HL-60/S4 treated with retinoic acid at 250 ng/mL for 4 days and 3 days (cell line): ENCODE measurements around the gene EXOG.

Source experiments
- in situ Hi-C: fragments of 300-500 bp; cut with MboI; formaldehyde crosslinking; loops from 2 replicates; pipeline ENCODE4 v1.7.0; 2022; ENCODE audit warnings: low sequenced_read_pairs

The EXOG gene

GRCh38 chr3:38496131-38496910, at the start of gene EXOG:
TSS of gene EXOG (plus strand) at chr3:38496340. CDS start at chr3:38496368, 28 bp downstream.
- in situ Hi-C loops: no loop called here

- in situ Hi-C loops: no loop called here
Measured at GRCh38 chr3:38446812-38447211, 49.3 kb upstream of the EXOG start.

GRCh38 chr3:38450853-38451252, 45.3 kb upstream of the EXOG start:
- in situ Hi-C loops: no loop called here

- in situ Hi-C loops: no loop called here
Measured at GRCh38 chr3:38453075-38453912, 42.8 kb upstream of the EXOG start, which contains the start of gene ACVR2B. TSS of gene ACVR2B (plus strand) at chr3:38453890. CDS start at chr3:38454323, 433 bp downstream.

GRCh38 chr3:38453913-38454177, 42.3 kb upstream of the EXOG start:
- in situ Hi-C loops: no loop called here

GRCh38 chr3:38454178-38454883, 41.8 kb upstream of the EXOG start:
- in situ Hi-C loops: no loop called here

GRCh38 chr3:38454884-38455638, 41.1 kb upstream of the EXOG start:
- in situ Hi-C loops: no loop called here

- in situ Hi-C loops: no loop called here
Measured at GRCh38 chr3:38455639-38456430, 40.3 kb upstream of the EXOG start.

GRCh38 chr3:38457111-38458003, 38.8 kb upstream of the EXOG start:
- in situ Hi-C loops: no loop called here

- in situ Hi-C loops: no loop called here
Measured at GRCh38 chr3:38458796-38459498, 37.2 kb upstream of the EXOG start.

- in situ Hi-C loops: no loop called here
Measured at GRCh38 chr3:38459499-38460048, 36.6 kb upstream of the EXOG start.

GRCh38 chr3:38460377-38461270, 35.5 kb upstream of the EXOG start:
- in situ Hi-C loops: no loop called here

GRCh38 chr3:38465588-38466154, 30.5 kb upstream of the EXOG start:
- in situ Hi-C loops: no loop called here

- in situ Hi-C loops: no loop called here
Measured at GRCh38 chr3:38468765-38469164, 27.4 kb upstream of the EXOG start.

- in situ Hi-C loops: loop anchor here (10.0 kb wide), 1 partner anchor 345 kb away; no protein-coding TSS in a partner anchor
Measured at GRCh38 chr3:38469852-38470251, 26.3 kb upstream of the EXOG start.

- in situ Hi-C loops: loop anchor here (10.0 kb wide), 1 partner anchor 347 kb away; no protein-coding TSS in a partner anchor
Measured at GRCh38 chr3:38471260-38471857, 24.8 kb upstream of the EXOG start.
